OCI-LY1 (cell line): ENCODE data around the gene TIGIT.

ENCODE experiments used
- EZH2 ChIP-seq: fragments of 200-600 bp; sonication (generic), shearing (Covaris generic); IDR thresholded peaks from 2 replicates; pipeline ENCODE4 v1.8.0; 2017; ENCODE audit warnings: borderline replicate concordance, mixed run types, mild to moderate bottlenecking, antibody characterized with exemption, low read length, moderate library complexity, mixed read lengths
- TF ChIP-seq, protein P1 (sequence below): fragments of 200-600 bp; sonication (generic), shearing (Covaris generic); IDR thresholded peaks from 2 replicates; pipeline ENCODE4 v1.5.1; 2017; ENCODE audit warnings: mild to moderate bottlenecking, antibody characterized with exemption, low read length, moderate library complexity, mixed read lengths

DNA sequence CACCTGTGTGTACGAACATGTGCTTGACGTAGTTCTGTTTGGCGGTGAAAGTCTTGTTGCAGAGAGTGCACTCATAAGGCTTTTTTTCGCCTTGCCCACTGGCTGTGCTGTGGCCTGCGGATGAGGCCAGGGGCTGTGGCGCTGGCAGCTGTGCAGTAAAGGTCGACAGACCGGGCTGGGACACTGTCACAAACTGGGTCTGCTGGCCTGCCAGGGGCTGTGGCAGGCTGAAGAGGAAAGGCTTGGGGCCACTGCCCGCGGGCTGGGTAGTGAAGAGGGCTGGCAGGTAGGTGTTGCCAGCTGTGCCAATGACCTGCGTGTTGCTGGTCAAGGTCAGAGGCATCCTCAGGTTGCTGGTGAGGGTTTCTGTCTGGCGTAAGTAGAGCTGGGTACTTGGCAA, 56.4 kb downstream of the TIGIT start:
- TF ChIP-seq, protein P1, sequence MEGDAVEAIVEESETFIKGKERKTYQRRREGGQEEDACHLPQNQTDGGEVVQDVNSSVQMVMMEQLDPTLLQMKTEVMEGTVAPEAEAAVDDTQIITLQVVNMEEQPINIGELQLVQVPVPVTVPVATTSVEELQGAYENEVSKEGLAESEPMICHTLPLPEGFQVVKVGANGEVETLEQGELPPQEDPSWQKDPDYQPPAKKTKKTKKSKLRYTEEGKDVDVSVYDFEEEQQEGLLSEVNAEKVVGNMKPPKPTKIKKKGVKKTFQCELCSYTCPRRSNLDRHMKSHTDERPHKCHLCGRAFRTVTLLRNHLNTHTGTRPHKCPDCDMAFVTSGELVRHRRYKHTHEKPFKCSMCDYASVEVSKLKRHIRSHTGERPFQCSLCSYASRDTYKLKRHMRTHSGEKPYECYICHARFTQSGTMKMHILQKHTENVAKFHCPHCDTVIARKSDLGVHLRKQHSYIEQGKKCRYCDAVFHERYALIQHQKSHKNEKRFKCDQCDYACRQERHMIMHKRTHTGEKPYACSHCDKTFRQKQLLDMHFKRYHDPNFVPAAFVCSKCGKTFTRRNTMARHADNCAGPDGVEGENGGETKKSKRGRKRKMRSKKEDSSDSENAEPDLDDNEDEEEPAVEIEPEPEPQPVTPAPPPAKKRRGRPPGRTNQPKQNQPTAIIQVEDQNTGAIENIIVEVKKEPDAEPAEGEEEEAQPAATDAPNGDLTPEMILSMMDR: no peak
- no peak for TF ChIP-seq EZH2
